HG03135 (cell line): ENCODE results near the gene BRSK2.
"Not testable (repeated sequence)": the region's sequence is repeated elsewhere in the genome, so short reads cannot be mapped to it uniquely, and the experiment has no call there.

Experiments used
- ATAC-seq: cut with Tn5 transposase; IDR thresholded peaks from one replicate; pipeline ENCODE4 v1.9.1; 2021; ENCODE audit warnings: mild to moderate bottlenecking, moderate library complexity; ENCODE audit not compliant: unreplicated experiment

Gene BRSK2

DNA sequence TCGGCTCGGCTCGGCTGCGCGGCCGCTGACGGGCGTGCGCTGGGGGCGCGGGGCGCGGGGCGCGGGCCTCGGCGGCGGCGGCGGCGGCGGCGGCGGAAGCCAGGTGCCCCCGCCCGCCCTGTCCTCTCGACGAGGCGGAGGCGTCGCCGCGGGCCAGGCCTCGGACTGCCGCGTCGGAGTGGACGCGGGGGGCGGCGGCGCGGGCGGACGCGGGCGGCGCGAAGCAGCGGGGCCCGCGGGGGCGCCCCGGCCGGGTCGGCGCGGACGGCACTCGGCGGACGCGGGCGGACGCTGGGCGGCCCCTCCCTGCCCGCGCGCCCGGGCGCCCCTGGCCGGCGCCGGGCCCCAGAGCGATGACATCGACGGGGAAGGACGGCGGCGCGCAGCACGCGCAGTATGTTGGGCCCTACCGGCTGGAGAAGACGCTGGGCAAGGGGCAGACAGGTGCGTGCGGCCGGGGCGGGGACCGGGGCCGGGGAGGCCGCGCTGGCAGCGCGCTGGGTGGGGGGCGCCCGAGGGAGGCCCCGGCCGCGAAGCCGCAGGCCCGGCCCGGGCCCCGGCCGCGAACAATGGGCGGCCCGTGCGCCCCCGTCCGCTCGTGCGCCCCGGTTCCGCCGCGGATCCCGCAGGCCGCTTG, at the start of gene BRSK2:
Gene BRSK2, plus strand, starts transcription at position 3 of the 637 bp plus-strand sequence. Its CDS starts 351 bp downstream, at position 354.
- ATAC-seq, result no peak

DNA sequence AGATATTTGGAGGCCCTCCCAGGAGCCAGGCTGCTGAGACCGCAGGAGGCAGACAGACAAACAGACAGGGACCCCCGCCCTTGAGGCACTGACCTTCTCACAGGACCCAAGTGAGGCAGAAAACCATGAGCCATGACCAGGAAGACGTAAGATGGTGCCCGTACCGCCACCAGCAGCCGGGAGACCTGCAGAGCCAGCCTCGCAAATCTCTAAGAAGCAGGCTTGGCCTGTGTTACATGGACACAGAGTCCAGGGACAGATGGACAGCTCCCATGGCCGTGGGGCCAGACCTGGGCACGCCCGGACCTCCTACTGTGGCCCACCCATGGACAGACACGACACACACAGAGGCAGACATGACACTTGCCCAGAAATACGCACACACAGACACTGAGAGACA, 49.6 kb upstream of the BRSK2 start:
- no peak for ATAC-seq

DNA sequence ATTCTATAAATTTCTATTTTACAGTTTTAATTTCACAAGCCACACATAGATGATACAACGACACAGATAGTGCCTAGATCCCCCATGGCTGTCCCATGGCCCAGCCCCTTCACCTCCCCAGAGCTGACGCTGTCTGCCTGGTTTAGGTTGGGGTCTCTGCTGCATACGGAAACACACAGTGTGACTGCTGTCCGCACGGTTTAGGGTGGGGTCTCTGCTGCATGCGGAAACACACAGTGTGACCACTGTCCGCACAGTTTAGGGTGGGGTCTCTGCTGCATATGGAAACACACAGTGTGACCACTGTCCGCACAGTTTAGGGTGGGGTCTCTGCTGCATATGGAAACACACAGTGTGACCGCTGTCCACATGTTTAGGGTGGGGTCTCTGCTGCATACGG, 48.5 kb upstream of the BRSK2 start:
- ATAC-seq, result not testable (repeated sequence)

DNA sequence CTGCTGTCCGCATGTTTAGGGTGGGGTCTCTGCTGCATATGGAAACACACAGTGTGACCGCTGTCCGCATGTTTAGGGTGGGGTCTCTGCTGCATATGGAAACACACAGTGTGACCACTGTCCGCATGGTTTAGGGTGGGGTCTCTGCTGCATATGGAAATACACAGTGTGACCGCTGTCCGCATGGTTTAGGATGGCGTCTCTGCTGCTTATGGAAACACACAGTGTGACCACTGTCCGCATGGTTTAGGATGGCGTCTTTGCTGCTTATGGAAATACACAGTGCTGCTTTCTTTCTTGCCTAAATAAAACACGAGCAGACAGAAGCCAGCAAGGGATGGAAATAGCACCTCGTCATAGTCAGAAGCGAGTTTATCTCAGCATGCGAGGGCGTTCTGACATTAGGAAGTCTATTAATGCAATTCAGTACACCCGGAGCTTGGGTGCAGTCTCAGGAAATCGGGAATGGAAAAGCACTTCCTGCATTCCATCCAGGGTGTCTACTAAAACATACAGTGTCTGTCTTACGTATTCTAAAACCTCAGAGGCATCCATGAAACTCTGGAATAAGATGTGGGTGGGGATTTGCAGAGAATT, 47.7 kb upstream of the BRSK2 start:
- no peak for ATAC-seq

- ATAC-seq, result no peak
These were observed 46.8 kb upstream of the BRSK2 start for GRCh38 chr11:1342946-1343345.

GRCh38 chr11:1343391-1344055, 46.2 kb upstream of the BRSK2 start:
- no peak for ATAC-seq

- ATAC-seq, result no peak
These were observed 45.6 kb upstream of the BRSK2 start for GRCh38 chr11:1344056-1344635.

- ATAC-seq, result no peak
These were observed 43.8 kb upstream of the BRSK2 start for GRCh38 chr11:1345737-1346513.

DNA sequence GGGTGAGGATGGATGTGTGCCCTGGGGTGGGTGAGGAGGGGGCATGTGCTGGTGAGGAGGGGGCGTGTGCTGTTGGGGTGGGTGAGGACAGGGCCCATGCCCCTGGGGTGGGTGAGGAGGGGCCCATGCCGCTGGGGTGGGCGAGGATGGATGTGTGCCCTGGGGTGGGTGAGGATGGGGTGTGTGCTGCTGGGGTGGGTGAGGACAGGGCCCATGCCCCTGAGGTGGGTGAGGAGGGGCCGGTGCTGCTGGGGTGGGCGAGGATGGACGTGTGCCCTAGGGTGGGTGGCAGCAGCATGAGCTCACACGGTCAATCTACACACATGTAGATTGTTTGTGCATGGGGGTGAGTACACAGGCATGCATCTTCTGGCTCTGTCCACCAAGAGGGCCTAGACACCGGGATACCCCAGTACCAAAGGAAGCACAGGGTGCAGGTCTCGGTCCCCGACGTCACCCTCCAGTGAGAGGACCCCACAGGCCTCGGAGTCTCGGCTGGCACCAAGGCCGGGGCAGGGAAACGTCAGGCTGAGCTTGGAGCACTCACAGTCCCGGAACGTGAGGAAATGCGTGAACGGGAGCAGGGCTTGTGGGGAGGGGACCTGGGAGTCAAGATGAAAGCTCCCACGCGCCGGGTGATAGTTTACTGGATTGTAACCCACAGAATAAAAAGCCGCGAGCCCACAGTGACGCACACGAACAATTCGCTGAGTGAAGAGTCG, 42.9 kb upstream of the BRSK2 start:
- ATAC-seq, result no peak

DNA sequence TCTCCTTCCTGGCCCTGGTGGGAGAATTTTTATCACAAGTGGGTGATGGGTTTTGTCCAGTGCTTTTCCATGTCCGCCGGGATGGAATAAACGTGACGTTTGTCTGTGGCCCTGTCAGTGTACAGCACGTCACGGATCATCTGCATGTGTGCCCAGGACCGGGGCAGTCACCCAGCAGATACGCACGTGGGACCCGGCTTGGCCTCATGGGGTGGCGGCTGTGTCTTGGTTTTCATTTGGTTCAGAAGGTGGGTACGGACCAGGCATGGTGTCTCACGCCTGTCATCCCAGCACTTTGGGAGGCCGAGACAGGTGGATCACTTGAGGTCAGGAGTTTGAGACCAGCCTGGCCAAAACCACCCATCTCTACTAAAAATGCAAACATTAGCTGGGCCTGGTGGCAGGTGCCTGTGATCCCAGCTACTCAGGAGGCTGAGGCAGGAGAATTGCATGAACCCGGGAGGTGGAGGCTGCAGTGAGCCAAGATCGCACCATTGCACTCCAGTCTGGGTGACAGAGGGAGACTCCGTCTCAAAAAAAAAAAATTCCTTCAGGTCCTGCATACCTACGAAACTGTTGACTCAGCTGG, 42.2 kb upstream of the BRSK2 start:
- not testable (repeated sequence) for ATAC-seq

DNA sequence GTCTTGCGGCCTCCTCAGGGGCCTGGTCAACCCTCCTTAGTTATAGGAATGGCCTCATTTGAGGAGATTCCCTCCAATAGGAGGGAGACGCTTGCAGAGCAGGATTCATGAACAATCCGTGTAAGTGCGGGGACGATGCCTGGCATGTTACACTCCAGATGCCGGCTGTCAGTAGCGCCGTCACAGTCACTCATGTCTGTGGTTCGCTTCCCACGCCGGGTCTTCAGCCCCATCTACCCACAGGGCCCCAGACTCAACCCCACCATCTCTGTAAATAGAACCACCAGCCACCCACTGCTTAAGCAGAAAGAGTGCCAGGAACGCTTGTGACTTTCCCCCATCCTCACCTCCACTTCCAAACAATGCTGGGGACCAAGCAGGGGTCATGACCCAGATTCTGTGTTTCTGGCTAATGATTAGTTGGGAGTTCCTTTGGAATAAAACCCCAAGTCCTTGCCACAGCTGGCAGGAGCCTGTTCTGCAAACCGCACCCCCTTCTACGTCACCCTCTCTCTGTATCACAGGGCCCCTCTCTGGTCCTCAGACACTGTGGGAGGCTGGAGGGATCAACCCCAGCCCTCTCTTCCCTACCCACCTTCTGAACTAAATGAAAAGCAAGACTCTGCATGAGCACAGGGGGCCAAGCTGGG, 41.5 kb upstream of the BRSK2 start:
- no peak for ATAC-seq

DNA sequence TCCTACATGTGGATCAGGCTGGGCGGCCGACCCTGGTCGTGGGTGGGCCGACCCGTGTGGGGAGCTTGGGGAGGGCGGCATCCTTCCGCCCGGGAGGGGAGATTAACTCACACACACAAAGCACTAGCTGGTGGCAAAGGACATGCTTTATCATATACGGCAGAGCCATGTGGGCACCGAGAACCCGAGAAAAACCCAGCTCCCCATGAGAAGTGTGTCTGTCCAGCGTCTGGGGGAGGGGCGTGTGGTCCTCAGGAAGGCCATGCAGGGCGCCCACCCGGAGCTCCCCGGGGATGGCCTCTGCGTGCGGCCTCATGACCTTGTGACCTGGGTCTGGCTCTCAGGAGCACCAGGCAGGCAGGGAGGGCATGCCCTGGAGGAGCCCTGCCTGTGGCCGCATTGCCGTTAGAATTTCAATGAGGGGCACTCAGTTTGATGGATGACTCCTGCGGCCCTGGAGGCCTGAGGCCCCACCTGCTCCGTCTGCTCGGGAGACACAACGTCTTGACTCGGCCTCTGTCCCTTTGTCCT, 40.9 kb upstream of the BRSK2 start:
- ATAC-seq, result no peak

GRCh38 chr11:1349327-1350041, 40.2 kb upstream of the BRSK2 start:
- ATAC-seq, result no peak

DNA sequence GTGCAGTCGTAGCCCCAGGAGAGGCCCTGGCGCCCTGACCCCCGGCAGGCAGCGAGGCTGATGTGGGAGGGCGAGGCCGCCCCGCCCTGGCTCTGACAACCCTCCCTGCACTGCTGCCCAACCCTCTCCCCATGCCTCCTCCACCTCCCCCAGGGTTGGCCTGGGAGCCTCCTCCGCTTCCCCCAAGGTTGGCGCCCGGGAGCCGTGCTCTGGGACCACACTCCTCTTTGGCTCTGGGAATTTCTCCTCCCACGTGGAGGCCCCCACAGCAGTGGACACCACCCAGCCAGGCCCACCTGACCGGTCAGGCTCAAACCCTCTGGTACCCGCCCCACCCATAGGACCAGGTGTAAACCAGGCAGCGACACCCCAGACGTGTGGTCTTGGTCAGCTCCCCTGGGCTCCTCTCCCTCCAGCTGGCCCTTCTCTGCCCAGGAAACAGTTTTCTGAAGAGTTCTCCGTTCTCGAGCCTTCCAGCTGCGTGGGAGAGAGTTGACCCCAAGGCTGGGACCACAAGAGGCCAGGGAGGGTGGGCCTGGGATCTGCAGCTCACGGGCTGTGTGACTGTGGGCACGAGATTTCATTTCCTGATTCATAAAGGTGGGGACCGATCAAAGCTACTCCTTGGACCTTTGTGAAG, 39.5 kb upstream of the BRSK2 start:
- no peak for ATAC-seq

- no peak for ATAC-seq
These were observed 38.3 kb upstream of the BRSK2 start for GRCh38 chr11:1351278-1351937.

- ATAC-seq, result no peak
These were observed 36.9 kb upstream of the BRSK2 start for GRCh38 chr11:1352696-1353382.
